ENCODE measurements around the gene MKRN2OS.

Gene MKRN2OS

DNA sequence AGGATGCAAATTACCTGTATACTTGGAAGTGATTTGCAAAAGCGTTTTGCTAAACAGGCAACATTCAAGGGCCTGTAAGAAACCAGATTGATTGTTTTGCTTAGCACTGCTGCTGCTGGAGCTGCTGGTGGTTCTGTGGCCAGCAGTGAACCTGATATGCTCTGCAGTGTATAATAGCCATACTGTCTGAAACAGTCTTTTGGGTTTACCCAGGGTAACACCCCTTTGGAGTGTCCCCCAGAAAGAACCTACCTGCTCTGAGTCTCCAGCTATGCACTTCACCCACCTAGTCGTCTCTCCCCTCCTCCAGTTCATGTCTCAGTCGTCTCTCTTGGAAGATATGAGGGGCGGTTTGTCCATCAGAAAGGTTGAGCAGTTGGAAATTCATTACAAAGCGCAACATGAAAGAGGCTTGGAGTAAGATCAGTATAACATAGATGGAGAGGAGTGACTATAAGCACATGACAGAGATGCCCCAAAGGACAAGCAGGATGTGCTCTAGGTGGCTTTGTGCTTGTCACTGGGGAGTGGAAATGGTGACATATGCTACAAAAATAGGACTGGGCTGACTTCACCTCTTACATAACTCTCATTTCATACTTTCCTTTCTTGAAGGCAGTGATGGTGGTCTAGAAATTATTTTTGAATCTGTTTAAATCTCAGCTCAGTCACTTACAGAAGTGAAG lies 15.3 kb upstream of the MKRN2OS start:
- Histone ChIP-seq H2BK120ac (ENCODE audit: low read depth, low read length) (no peak overlapping the region), H3K9me3 (replicated peaks in 1 of 2; ENCODE audit: control insufficient read depth in 2 of 2, insufficient read depth in 1 of 2, low read depth in 1 of 2, low read length in 2 of 2) (peaks cover 0 to 3% of the 10 kb centered on the region in 2 donors), H2BK5ac (ENCODE audit: low read length) (no peak overlapping the region), H3K23ac (ENCODE audit: low read depth, low read length, poor library complexity) (no peak overlapping the region), H3K18ac (ENCODE audit: low read length) (no peak overlapping the region), H3K14ac (ENCODE audit: low read length) (no peak overlapping the region), H3K27ac (replicated peaks; ENCODE audit: low read length) (no peak overlapping the region), H2BK12ac (ENCODE audit: low read length) (no peak overlapping the region), H3K4me3 (ENCODE audit: low read length in 2 of 2) (no peak overlapping the region), H2BK15ac (ENCODE audit: low read length) (no peak overlapping the region), H3K4ac (ENCODE audit: low read length) (no peak overlapping the region), H3K27me3 (ENCODE audit: control insufficient read depth in 3 of 3, insufficient read depth in 3 of 3, low read depth in 1 of 3, low read length in 3 of 3) (peaks cover 0 to under 1% (median 0%) of the 10 kb centered on the region in 3 experiments), H2AFZ (ENCODE audit: low read length) (no peak overlapping the region), H3K9ac (ENCODE audit: low read depth, low read length, poor library complexity) (no peak overlapping the region), H3K4me1 (ENCODE audit: control insufficient read depth in 2 of 2, insufficient read depth in 1 of 2, low read depth in 1 of 2, low read length in 2 of 2) (peaks cover 7 to 28% of the 10 kb centered on the region in 2 donors), H4K8ac (ENCODE audit: low read depth, low read length) (no peak overlapping the region), H3K4me2 (ENCODE audit: insufficient read depth, low read length, poor library complexity, severe bottlenecking) (no peak overlapping the region), H2AK5ac (ENCODE audit: low read depth, low read length) (no peak overlapping the region), H3K36me3 (replicated peaks in 1 of 2; ENCODE audit: control insufficient read depth in 2 of 2, insufficient read depth in 2 of 2, low read length in 2 of 2) (no peaks in the 10 kb centered on the region), H4K91ac (ENCODE audit: low read depth, low read length, poor library complexity) (no peak overlapping the region), H3K79me1 (ENCODE audit: low read depth, low read length) (peaks cover 8% of the 10 kb centered on the region)
- WGBS, 2 donors (ENCODE audit: extremely low coverage in 2 of 2, insufficient read length in 2 of 2, insufficient replicate concordance in 1 of 2): no CpG with 5 or more reads among the region's 5 CpGs
- no peak for DNase-seq (ENCODE audit: low spot score)

DNA sequence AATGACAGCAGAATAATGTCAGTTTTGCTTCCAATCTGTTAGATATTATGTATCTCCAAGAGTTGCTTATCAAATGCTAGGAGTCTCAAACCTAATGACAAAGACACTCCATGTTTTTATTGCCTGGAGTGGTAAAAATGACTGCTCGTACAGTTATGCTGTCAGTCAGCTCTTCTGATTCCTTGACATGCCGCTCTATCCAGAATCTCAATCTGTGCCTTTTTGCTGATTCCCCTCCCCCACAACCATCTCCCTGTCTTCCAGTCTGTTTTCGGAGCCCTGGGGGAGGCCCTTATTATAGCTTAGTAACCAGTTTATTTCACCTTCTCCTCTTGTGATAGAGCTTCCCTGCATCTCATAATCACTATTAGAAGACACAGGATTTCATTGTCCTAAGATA lies 14.2 kb upstream of the MKRN2OS start:
- Histone ChIP-seq H2BK120ac (ENCODE audit: low read depth, low read length) (no peak overlapping the region), H3K4me3 (ENCODE audit: low read length in 2 of 2) (no peak overlapping the region), H3K9ac (ENCODE audit: low read depth, low read length, poor library complexity) (no peak overlapping the region), H3K79me1 (ENCODE audit: low read depth, low read length) (peaks cover 7% of the 10 kb centered on the region), H2BK15ac (ENCODE audit: low read length) (no peak overlapping the region), H3K18ac (ENCODE audit: low read length) (no peak overlapping the region), H3K27ac (replicated peaks; ENCODE audit: low read length) (no peak overlapping the region), H3K36me3 (replicated peaks in 1 of 2; ENCODE audit: control insufficient read depth in 2 of 2, insufficient read depth in 2 of 2, low read length in 2 of 2) (no peaks in the 10 kb centered on the region), H3K4ac (ENCODE audit: low read length) (no peak overlapping the region), H4K8ac (ENCODE audit: low read depth, low read length) (no peak overlapping the region), H2AK5ac (ENCODE audit: low read depth, low read length) (no peak overlapping the region), H2BK12ac (ENCODE audit: low read length) (no peak overlapping the region), H3K4me1 (ENCODE audit: control insufficient read depth in 2 of 2, insufficient read depth in 1 of 2, low read depth in 1 of 2, low read length in 2 of 2) (peaks cover 7 to 28% of the 10 kb centered on the region in 2 donors), H3K9me3 (replicated peaks in 1 of 2; ENCODE audit: control insufficient read depth in 2 of 2, insufficient read depth in 1 of 2, low read depth in 1 of 2, low read length in 2 of 2) (no peaks in the 10 kb centered on the region), H3K27me3 (ENCODE audit: control insufficient read depth in 3 of 3, insufficient read depth in 3 of 3, low read depth in 1 of 3, low read length in 3 of 3) (peaks cover 0 to 2% (median 0%) of the 10 kb centered on the region in 3 experiments), H3K4me2 (ENCODE audit: insufficient read depth, low read length, poor library complexity, severe bottlenecking) (no peak overlapping the region), H2AFZ (ENCODE audit: low read length) (no peak overlapping the region), H3K14ac (ENCODE audit: low read length) (no peak overlapping the region), H4K91ac (ENCODE audit: low read depth, low read length, poor library complexity) (no peak overlapping the region), H2BK5ac (ENCODE audit: low read length) (no peak overlapping the region), H3K23ac (ENCODE audit: low read depth, low read length, poor library complexity) (no peak overlapping the region)
- no CpG with 5 or more reads among the region's 3 CpGs for WGBS, 2 donors (ENCODE audit: extremely low coverage in 2 of 2, insufficient read length in 2 of 2, insufficient replicate concordance in 1 of 2)
- DNase-seq (ENCODE audit: low spot score): no peak

DNA sequence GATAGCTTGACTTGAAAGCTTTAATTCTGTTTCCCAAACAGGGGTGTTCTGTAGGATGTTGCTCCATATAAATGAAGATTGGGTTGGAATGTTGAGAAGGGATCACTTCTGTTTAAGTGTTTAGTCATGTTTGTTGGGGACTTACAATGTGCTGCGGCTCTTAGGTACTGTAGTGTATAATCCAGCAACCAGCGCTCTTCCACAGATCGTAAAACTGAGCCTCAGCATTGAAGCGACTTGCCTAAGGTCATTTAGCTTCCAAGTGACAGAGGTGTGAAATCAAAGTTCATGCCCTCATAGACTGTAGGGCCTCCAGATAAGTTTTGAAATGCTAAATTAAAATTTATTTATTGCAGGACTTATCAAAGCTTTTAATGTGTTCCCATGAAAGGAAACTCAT lies 13.4 kb upstream of the MKRN2OS start:
- DNase-seq (ENCODE audit: low spot score): no peak
- Histone ChIP-seq H4K8ac (ENCODE audit: low read depth, low read length) (no peak overlapping the region), H3K4me1 (ENCODE audit: control insufficient read depth in 2 of 2, insufficient read depth in 1 of 2, low read depth in 1 of 2, low read length in 2 of 2) (peaks cover 7 to 28% of the 10 kb centered on the region in 2 donors), H2BK12ac (ENCODE audit: low read length) (no peak overlapping the region), H2BK120ac (ENCODE audit: low read depth, low read length) (no peak overlapping the region), H4K91ac (ENCODE audit: low read depth, low read length, poor library complexity) (no peak overlapping the region), H3K9ac (ENCODE audit: low read depth, low read length, poor library complexity) (no peak overlapping the region), H2BK15ac (ENCODE audit: low read length) (no peak overlapping the region), H3K9me3 (replicated peaks in 1 of 2; ENCODE audit: control insufficient read depth in 2 of 2, insufficient read depth in 1 of 2, low read depth in 1 of 2, low read length in 2 of 2) (no peaks in the 10 kb centered on the region), H3K23ac (ENCODE audit: low read depth, low read length, poor library complexity) (no peak overlapping the region), H3K27ac (replicated peaks; ENCODE audit: low read length) (no peak overlapping the region), H3K4me3 (ENCODE audit: low read length in 2 of 2) (peak overlapping the region in 1 of 2 donors; percentile 87), H3K27me3 (ENCODE audit: control insufficient read depth in 3 of 3, insufficient read depth in 3 of 3, low read depth in 1 of 3, low read length in 3 of 3) (peaks cover 0 to 7% (median 0%) of the 10 kb centered on the region in 3 experiments), H2AFZ (ENCODE audit: low read length) (no peak overlapping the region), H3K36me3 (replicated peaks in 1 of 2; ENCODE audit: control insufficient read depth in 2 of 2, insufficient read depth in 2 of 2, low read length in 2 of 2) (no peaks in the 10 kb centered on the region), H3K4ac (ENCODE audit: low read length) (no peak overlapping the region), H3K14ac (ENCODE audit: low read length) (no peak overlapping the region), H2BK5ac (ENCODE audit: low read length) (no peak overlapping the region), H3K18ac (ENCODE audit: low read length) (no peak overlapping the region), H3K79me1 (ENCODE audit: low read depth, low read length) (peaks cover 7% of the 10 kb centered on the region), H3K4me2 (ENCODE audit: insufficient read depth, low read length, poor library complexity, severe bottlenecking) (no peak overlapping the region), H2AK5ac (ENCODE audit: low read depth, low read length) (no peak overlapping the region)
- no CpG with 5 or more reads among the region's 4 CpGs for WGBS, 2 donors (ENCODE audit: extremely low coverage in 2 of 2, insufficient read length in 2 of 2, insufficient replicate concordance in 1 of 2)

DNA sequence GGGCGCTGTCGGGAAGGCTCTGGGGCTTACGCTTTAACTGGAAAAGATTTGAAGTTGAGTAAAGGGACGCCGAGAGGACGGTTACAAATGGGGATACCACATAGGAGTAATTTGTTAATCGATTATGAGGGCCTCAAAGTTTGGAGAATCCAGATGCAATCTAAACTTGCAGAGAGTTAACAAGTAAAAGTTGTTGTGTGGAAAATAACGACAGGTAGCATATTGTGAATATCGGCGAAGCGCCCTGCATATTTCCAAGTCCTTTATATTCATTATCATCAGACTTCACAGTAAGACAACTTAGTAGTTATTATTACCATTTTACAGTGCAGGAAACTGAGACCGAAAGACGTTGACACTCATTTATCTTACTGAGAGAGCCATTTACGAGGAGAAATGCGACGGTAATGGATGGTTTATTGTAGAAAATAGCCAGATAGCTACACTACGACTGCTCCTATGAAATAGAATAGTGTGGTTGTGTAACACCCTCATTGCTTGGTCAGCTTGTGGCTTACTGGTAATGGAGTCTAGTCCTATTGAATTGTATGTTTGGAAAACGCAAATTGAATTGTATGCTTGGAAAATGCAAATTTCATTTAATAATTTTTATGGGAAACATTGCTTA lies 12.3 kb upstream of the MKRN2OS start:
- Histone ChIP-seq H3K23ac (ENCODE audit: low read depth, low read length, poor library complexity) (peak overlapping the region; percentile 99), H3K9ac (ENCODE audit: low read depth, low read length, poor library complexity) (peak overlapping the region; percentile 99), H3K4me1 (ENCODE audit: control insufficient read depth in 2 of 2, insufficient read depth in 1 of 2, low read depth in 1 of 2, low read length in 2 of 2) (peaks cover 6 to 22% of the 10 kb centered on the region in 2 donors), H3K27ac (replicated peaks; ENCODE audit: low read length) (no peak overlapping the region), H2BK15ac (ENCODE audit: low read length) (no peak overlapping the region), H4K8ac (ENCODE audit: low read depth, low read length) (no peak overlapping the region), H3K18ac (ENCODE audit: low read length) (peak overlapping the region; percentile 98), H2AK5ac (ENCODE audit: low read depth, low read length) (no peak overlapping the region), H2AFZ (ENCODE audit: low read length) (peak overlapping the region; percentile 96), H4K91ac (ENCODE audit: low read depth, low read length, poor library complexity) (no peak overlapping the region), H3K4ac (ENCODE audit: low read length) (no peak overlapping the region), H3K4me3 (ENCODE audit: low read length in 2 of 2) (peak overlapping the region; percentile 87 to 97), H3K79me1 (ENCODE audit: low read depth, low read length) (peaks cover 7% of the 10 kb centered on the region), H3K4me2 (ENCODE audit: insufficient read depth, low read length, poor library complexity, severe bottlenecking) (peak overlapping the region; percentile 69), H2BK12ac (ENCODE audit: low read length) (no peak overlapping the region), H3K14ac (ENCODE audit: low read length) (no peak overlapping the region), H3K9me3 (replicated peaks in 1 of 2; ENCODE audit: control insufficient read depth in 2 of 2, insufficient read depth in 1 of 2, low read depth in 1 of 2, low read length in 2 of 2) (no peaks in the 10 kb centered on the region), H2BK5ac (ENCODE audit: low read length) (no peak overlapping the region), H3K36me3 (replicated peaks in 1 of 2; ENCODE audit: control insufficient read depth in 2 of 2, insufficient read depth in 2 of 2, low read length in 2 of 2) (no peaks in the 10 kb centered on the region), H2BK120ac (ENCODE audit: low read depth, low read length) (no peak overlapping the region), H3K27me3 (ENCODE audit: control insufficient read depth in 3 of 3, insufficient read depth in 3 of 3, low read depth in 1 of 3, low read length in 3 of 3) (peaks cover 0 to 7% (median 0%) of the 10 kb centered on the region in 3 experiments)
- DNase-seq (ENCODE audit: low spot score): no peak
- WGBS, 2 donors (ENCODE audit: extremely low coverage in 2 of 2, insufficient read length in 2 of 2, insufficient replicate concordance in 1 of 2): no CpG with 5 or more reads among the region's 18 CpGs
